WI38 (cell line): Measurements from ENCODE around the gene PON1.

Experiments
- H3K4me3 ChIP-seq: 2 replicates; pipeline ENCODE4 v1.5.1; 2011; ENCODE audit warnings: low read depth, mild to moderate bottlenecking, control low read depth, low read length
- TF ChIP-seq, protein P1 (sequence below): IDR thresholded peaks from 2 replicates; pipeline ENCODE4 v1.5.1; 2012; ENCODE audit warnings: low read depth, mild to moderate bottlenecking, control low read depth, low read length

Gene PON1

DNA sequence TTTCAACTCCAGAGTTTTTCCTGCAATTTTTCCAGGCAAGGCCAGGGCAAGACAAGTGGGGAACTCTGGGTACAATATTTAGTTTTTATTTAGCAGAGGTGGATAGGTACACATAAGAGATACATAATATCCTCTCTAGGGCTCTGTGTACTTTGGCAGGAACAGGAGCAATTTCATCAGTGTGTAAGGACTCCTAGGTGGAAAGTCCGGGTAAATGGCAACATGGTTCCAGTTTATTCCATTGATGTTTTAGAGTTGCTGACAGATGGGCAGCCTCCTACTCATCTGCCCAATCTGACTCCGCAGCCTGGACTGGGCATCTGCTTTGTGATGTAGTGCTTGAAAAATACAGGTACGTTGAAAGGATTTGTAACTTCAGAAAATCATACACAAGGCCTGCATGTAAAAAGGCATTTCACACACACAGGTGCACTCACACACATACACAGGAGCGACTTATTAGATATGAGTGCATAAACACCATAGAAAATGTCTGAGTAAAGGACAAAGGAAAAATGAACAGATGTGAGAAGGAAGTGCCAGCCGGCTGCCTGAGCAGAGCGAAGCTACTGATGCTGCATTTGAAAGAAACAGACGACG is 5.7 kb downstream of the PON1 start:
- TF ChIP-seq, protein P1, sequence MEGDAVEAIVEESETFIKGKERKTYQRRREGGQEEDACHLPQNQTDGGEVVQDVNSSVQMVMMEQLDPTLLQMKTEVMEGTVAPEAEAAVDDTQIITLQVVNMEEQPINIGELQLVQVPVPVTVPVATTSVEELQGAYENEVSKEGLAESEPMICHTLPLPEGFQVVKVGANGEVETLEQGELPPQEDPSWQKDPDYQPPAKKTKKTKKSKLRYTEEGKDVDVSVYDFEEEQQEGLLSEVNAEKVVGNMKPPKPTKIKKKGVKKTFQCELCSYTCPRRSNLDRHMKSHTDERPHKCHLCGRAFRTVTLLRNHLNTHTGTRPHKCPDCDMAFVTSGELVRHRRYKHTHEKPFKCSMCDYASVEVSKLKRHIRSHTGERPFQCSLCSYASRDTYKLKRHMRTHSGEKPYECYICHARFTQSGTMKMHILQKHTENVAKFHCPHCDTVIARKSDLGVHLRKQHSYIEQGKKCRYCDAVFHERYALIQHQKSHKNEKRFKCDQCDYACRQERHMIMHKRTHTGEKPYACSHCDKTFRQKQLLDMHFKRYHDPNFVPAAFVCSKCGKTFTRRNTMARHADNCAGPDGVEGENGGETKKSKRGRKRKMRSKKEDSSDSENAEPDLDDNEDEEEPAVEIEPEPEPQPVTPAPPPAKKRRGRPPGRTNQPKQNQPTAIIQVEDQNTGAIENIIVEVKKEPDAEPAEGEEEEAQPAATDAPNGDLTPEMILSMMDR, result no peak
- H3K4me3 ChIP-seq, result no peak overlapping the region

- TF ChIP-seq, protein P1, result no peak
- H3K4me3 ChIP-seq, result no peak overlapping the region
Measured at GRCh38 chr7:95317966-95318365, 6.4 kb downstream of the PON1 start.

DNA sequence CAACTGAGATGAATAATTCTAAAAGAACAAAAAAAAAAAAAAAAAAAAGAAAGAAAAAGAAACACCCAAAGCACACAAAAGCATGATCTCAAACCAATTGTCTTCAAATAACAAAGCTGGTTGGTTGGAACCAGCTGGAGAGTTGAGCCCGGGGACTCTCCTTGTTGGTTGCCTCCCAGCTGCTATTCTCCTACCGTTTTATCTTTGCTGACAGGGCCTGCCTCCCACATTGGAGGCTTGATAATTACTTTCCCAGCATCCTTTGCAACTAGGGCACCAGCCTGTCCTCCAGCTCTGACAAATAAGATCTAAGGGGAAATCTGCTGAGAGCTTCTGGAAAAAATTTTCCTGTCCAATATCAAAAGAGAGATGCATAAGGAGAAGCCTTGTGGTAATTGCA is 6.8 kb downstream of the PON1 start:
- TF ChIP-seq, protein P1, result no peak
- H3K4me3 ChIP-seq, result no peak overlapping the region

- TF ChIP-seq, protein P1, result no peak
- H3K4me3 ChIP-seq, result no peak overlapping the region
Measured at GRCh38 chr7:95316588-95316987, 7.7 kb downstream of the PON1 start.

- H3K4me3 ChIP-seq, result no peak overlapping the region
- TF ChIP-seq, protein P1, result no peak
Measured at GRCh38 chr7:95312561-95312960, 11.8 kb downstream of the PON1 start.

DNA sequence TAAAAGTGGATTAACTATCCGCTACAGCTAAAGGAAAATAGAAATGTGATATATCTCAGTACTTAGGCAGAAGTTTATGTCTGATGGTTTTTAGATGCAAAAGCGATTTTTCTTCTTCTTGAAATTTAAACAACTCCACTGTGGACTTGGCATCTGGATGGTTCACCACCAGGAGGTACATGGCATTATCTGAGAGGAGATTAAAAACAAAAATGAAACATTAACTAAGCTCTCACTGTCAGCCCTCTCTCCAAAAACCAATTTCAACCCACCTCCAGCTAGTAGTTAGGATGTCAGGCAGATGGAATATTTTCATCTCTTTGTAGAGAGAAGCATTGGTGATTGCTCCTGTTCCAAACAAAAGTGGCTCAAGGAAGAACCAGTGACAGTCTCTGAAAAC is 12.9 kb downstream of the PON1 start:
- TF ChIP-seq, protein P1, result no peak
- H3K4me3 ChIP-seq, result no peak overlapping the region

DNA sequence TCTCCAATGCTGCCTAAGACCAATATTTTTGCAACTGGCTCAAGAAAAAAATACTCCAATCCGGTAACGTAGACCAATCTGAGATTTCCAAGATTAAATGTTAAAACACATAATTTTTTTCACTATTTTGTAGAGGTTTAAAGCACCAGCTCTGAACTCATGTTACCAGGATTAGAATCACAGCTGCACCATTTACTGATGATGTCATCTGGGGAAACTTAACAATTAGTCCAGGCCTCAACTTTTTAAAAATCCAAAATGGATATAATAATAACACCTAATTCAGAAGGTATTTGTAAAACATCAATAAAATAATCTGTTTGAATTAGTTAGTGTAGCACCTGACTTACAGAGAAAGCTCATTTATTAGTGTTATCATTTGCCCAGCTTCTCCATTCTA is 14.4 kb downstream of the PON1 start:
- TF ChIP-seq, protein P1, result no peak
- no peak overlapping the region for H3K4me3 ChIP-seq
